HG02884 (cell line): Measurements from ENCODE around the gene AK8.
"Not testable (repeated sequence)": the region's sequence is repeated elsewhere in the genome, so short reads cannot be mapped to it uniquely, and the experiment has no call there.

ENCODE experiments used
- ATAC-seq: cut with Tn5 transposase; IDR thresholded peaks from one replicate; pipeline ENCODE4 v1.9.1; 2021; ENCODE audit warnings: mild to moderate bottlenecking, moderate library complexity; ENCODE audit not compliant: unreplicated experiment

Gene AK8

DNA sequence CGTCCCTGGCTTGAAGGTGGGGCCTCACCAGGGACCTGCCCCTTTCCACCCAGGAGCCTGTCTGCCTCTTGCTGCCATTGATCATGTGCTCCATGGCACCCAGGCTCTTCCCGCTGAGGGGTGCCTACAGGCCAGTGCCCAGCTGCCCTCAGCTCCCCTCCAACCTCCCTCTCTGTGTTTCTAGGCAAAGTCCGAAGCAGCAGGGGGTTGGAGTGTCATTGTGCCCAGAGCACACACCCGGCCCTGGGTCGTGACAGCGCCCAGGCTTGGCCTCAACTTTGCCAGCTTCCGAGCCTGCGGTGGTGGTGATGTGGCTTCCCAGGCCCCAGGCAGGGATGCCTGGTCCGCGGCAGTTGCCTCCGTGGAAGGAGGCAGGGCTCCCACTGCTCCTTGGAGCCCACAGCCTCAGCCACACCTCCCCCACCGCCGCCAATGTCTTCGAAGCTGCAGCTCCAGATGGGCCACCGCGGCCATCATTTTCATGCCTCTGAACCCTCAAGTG, 155.5 kb downstream of the AK8 start:
- ATAC-seq = no peak

DNA sequence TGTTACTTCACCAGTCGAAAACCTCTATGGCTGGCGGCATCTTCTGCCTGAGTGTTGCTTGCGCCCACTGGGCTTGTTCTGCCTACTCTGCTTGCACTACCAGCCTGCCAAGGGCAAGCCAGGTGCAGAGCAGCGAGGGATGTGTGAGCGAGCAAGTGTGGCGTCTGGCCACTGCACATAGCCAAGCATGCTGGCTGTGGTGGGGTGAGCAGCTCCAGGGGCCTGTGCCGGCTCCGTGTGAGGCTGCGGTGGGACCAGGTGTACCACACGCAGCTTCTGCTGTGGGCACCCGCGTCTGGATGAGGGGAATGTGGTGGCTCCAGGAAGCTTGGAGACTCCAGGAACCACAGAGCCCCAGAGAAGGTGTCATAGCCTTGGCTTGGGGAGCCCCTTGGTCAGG, 156.4 kb downstream of the AK8 start:
- ATAC-seq = no peak

DNA sequence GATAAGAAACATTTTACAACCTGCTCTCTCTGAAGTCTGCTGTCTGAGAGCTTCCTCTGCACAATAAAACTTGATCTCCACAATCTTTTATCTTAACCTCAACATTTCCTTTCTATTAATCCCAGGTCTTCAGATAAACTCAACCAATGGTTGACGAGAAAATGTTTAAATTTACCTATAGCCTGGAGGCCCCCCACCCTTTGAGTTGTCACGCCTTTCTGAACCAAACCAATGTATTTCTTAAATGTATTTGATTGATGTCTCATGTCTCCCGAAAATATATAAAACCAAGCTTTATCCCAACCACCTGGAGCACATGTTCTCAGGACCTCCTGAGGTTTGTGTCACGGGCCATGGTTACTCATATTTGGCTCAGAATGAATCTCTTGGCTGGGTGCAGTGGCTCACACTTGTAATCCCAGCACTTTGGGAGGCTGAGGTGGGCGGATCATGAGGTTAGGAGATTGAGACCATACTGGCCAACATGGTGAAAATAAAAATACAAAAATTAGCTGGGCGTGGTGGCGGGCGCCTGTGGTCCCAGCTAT, 159.6 kb downstream of the AK8 start:
- ATAC-seq = not testable (repeated sequence)

DNA sequence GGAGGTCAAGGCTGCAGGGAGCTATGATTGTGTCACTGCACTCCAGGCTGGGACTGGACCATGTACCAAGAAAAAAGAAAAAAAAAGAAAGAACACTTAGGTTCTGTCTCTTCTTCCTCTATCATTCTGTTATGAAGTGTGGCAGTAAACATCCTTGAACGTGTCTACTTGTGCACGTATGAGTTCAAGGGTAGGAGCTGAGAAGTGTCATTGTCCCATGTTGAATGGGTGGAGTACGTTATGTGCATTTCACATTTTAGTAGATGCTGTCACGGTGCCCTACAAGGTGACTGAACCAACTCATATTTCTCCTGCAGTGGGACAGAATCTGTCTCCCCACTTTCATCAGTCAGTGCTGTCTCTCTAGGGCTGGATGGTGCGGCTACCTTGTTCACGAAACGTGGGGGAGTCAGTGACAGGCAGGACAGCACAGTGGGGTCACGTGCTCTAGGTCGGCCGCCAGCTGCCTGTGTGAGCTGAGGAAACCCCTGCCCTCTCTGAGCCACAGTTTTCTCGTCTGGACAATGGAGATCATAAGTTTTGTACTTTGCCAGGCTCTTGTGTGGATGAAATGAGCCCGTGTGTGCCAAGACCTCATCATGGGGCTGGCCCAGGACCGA, 160.6 kb downstream of the AK8 start:
- ATAC-seq = no peak

- no peak for ATAC-seq
Measured at GRCh38 chr9:132716007-132716406, 162.1 kb downstream of the AK8 start.

- ATAC-seq = no peak
Measured at GRCh38 chr9:132712753-132713152, 165.3 kb downstream of the AK8 start.

DNA sequence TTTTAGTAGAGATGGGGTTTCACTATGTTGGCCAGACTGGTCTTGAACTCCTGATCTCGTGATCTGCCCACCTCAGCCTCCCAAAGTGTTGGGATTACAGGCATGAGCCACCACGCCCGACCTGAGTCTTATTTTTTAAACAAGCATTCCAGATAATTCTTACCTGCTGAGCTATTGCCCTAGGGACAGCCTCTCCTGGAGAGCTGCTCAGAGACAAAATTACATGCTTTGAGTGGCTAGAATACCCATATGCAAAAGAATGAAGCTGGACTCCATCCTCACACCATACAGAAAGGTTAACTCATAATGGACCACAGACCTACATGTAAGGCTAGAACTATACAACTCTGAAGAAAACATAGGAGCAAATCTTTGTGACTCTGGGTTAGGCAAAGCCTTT, 166.2 kb downstream of the AK8 start:
- ATAC-seq = no peak

GRCh38 chr9:132711152-132711551, 166.9 kb downstream of the AK8 start:
- not testable (repeated sequence) for ATAC-seq

DNA sequence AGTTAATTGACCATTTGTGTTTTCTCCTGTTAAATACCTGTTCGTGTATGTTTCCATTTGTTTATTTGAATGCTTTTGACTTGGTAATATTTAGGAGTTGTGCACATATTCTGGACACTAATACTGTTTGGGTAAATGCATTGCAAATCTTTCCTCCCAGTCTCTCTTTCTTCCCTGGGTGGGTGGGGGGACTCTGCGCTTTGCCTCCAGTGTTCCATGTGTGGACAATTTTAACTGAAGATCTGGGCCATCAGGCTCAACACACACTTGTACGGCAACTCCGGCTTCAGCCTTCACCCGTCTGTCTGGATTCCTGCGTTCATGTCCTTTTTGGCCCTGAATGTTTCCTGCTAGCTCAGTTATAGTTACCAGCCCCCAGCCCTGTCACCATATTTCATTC, 167.8 kb downstream of the AK8 start:
- no peak for ATAC-seq

DNA sequence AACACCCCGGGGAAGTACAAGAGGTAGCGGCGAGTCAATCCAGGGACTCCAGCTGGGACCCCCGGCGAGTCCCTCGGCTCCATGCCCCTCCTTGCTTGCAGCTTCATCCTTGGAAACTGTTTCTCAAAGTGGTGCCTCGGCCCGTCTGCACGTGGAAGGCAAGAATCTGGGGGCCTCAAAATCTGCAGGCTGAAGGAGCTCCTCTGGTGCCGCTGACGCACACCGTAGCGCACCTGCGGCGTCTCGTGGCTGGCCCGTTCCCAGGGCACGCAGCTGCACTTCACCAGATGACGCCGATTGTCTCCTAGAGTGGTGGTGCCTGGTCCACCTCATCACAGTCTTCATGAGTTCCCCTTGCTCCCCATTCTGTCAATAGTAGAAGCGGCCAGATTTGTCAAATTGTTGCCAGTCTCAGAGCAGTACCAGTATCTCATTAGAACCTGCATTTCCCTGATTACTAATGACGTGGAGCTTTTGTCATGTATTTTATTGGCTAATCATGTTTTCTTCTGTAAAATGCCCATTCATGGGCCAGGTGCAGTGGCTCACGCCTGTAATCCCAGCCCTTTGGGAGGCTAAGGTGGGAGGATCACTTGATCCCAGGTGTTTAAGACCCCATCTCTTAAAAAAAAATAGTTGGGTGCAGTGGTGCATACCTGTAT, 169.2 kb downstream of the AK8 start:
- no peak for ATAC-seq

DNA sequence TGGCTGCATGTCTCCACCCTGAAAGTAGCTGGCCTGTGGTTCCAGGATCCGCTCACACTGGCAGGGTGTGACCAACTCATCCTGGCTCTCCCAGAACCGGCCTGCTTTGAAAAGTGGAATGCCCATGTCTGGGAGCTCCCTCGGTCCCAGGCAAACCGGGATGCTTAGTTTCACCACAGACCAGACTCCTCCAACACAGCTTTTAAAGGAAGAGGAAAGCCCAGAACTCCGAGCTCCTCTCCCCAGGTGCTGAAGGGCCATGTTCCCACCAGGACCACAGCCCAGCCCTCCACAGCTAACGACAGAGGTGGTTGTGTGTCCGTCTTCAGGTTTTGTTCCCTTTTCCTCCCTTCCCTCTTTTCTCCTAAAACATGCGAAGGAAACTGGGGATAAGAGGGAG, 169.8 kb downstream of the AK8 start:
- no peak for ATAC-seq

DNA sequence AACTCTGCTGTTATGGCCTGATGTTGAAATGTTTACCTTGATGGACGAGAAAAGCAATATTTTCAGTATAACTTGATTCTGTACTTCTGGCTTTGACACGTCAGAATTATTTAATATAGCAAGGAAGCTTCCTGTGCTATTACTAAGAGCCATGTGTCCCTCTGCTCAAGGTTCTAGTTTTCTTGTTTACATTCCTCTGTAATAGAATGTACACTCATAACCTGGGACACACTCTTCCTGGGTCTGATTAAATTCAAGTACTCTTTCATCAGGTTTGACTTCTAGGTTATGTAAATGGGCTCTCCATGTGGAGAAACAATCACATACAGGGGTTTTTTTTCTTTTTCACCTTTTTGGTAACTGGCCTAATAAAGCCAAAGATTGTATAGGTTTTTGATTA, 174.7 kb downstream of the AK8 start:
- no peak for ATAC-seq

DNA sequence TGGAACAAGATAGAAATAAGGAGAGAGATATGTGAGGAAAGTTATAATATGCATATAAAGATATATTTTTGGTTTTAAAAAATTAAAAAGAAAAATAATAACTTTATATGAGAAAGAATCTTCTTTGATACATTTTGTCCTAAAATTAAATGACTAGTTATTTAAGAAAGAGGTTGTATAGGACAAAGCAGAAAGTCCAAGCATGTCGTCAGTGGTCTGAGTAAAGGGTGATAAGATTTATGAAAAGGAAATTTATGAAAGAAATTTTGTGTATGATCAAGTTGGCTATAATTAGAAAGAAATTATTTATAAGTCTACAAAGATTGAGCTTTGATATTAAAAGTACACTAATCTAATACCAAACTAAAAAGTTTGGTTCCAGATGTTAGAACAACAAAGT, 175.8 kb downstream of the AK8 start:
- ATAC-seq = no peak

DNA sequence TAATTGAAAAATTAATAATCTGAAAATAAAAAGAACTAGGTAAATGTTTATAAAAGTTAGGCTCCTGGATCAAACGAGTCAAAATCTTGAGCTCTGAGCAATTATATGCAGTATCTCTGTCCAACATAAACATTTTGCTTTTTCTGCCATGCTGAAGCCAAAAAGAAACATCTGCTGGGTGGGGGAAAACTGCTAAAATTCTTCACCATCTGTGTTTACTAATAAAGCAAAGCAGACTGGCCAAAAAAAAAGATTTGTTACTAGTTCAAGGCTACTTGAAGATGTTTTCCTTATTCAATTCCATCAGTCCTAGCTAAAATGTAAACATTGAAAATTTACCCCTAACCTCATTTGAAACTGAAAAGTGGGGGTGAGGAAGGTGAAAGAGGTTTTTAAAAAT, 178.1 kb downstream of the AK8 start:
- ATAC-seq = no peak

- no peak for ATAC-seq
Measured at GRCh38 chr9:132698989-132699388, 179.1 kb downstream of the AK8 start.

- ATAC-seq = no peak
Measured at GRCh38 chr9:132697230-132697629, 180.9 kb downstream of the AK8 start.

DNA sequence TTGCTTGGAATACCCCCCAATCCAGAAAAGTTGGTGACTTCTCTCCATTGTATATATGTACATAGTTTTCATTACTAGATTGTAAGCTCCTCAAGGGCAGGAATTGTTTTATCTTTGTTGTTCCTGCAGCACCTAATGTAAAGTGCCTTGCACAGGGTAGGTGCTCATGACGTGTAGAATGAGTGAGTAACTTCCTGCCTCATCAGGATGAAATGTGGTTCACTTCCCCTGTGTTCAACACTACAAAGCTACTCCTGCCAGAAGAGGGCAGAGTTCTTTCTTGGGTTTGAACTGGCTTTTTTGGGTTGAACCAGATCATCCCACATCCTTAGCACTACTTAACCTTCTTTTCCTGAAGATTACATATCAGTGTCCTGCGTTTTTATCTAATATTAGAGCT, 183.9 kb downstream of the AK8 start:
- no peak for ATAC-seq

GRCh38 chr9:132690696-132691095, 187.4 kb downstream of the AK8 start:
- ATAC-seq = no peak

DNA sequence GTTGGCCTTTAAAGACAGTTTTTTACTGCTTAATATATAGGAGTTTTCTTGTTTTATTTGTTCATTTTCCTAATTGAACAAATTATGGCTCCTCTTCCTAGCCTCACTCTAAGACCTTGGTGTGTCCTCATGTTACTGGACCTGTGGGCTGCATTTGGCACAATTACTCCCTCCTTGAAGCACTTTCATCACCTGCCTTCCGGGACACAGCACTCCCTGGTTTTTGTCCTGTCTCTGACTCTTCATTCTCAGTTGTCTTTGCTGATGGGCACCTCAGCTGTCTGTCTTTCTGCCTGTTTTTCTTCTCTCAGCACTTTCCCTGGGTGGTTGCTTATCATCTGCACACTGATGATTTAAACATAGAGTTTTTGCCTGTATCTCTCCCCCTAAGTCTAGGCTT, 194.2 kb downstream of the AK8 start:
- no peak for ATAC-seq

- ATAC-seq = no peak
Measured at GRCh38 chr9:132681561-132681960, 196.5 kb downstream of the AK8 start.

- no peak for ATAC-seq
Measured at GRCh38 chr9:132679946-132680625, 198.0 kb downstream of the AK8 start.

DNA sequence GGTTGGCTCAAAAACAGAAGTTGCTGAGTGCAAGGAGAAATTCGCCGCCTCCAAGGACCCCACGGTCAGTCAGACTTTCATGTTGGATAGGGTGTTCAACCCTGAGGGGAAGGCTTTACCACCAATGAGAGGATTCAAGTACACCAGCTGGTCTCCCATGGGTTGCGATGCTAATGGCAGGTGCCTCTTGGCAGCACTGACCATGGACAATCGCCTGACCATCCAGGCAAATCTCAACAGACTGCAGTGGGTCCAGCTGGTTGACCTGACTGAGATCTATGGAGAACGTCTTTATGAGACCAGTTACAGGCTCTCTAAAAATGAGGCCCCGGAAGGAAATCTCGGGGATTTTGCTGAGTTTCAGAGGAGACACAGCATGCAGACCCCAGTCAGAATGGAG, 200.1 kb downstream of the AK8 start:
- no peak for ATAC-seq
